ENCODE data around the gene RNASEH1.
"Not testable (repeated sequence)": the region's sequence is repeated elsewhere in the genome, so short reads cannot be mapped to it uniquely, and the experiment has no call there.

RNASEH1 gene

GRCh38 chr2:3517948-3518495 lies 40.1 kb downstream of the RNASEH1 start:
- DNase-seq: no peak

DNA sequence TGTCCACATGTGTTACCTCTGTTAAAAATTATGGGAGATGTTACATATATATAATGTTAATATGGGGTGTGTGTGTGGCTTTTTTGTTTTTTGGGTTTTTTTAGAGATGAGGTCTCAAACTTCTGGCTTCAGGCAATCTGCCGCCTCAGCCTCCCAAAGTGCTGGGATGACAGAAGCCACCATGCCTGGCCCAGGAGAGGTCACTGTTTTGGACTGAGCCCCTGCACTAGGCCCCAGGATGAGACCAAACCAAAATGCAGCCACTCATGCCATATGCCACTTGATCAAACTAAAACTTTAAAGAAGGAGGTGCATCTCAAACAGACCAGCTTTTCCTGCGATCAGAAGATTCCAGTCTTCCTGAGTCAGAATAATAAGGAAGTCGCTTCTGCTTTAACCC lies 41.3 kb downstream of the RNASEH1 start:
- DNase-seq: no peak

GRCh38 chr2:3515438-3515837 lies 42.7 kb downstream of the RNASEH1 start:
- not testable (repeated sequence) for DNase-seq

DNA sequence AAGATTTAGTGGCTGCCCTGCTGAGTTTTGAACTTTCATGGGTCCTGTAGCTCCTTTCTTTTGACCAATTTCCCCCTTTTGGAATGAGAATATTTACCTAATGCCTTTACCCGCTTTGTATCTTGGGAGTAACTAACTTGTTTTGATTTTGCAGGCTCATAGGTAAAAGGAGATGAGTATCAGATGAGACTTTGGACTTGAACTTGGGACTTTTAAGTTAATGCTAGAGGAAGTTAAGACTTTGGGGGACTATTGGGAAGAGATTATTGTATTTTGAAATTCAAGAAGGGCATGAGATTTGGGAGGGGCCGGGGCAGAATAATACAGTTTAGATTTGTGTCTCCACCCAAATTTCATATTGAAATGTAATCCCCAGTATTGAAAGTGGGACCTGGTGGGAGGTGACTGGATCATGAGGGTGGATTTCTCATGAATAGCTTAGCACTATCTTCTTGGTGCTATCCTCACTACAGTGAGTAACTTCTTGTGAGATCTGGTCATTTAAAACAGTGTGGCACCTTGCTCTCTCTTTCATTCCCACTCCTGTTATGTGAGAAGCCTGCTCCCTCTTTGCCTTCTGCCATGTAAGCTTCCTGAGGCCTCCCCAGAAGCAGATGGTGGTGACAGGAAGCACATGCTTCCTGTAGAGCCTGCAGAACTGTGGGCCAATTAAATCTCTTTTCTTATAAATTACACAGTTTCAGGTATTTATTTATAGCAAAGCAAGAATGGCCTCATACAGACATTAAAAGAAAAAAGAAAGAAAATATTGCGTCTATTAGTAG lies 44.9 kb downstream of the RNASEH1 start:
- DNase-seq: no peak

GRCh38 chr2:3512086-3512485 lies 46.0 kb downstream of the RNASEH1 start:
- DNase-seq: no peak

- no peak for DNase-seq
These were observed 52.4 kb downstream of the RNASEH1 start for GRCh38 chr2:3505771-3506170.

GRCh38 chr2:3504741-3505140 lies 53.4 kb downstream of the RNASEH1 start:
- DNase-seq: no peak

GRCh38 chr2:3503483-3503882 lies 54.6 kb downstream of the RNASEH1 start:
- no peak for DNase-seq

- no peak for DNase-seq
These were observed 55.1 kb downstream of the RNASEH1 start for GRCh38 chr2:3503046-3503445.

- DNase-seq: no peak
These were observed 57.7 kb downstream of the RNASEH1 start for GRCh38 chr2:3500326-3500899.

DNA sequence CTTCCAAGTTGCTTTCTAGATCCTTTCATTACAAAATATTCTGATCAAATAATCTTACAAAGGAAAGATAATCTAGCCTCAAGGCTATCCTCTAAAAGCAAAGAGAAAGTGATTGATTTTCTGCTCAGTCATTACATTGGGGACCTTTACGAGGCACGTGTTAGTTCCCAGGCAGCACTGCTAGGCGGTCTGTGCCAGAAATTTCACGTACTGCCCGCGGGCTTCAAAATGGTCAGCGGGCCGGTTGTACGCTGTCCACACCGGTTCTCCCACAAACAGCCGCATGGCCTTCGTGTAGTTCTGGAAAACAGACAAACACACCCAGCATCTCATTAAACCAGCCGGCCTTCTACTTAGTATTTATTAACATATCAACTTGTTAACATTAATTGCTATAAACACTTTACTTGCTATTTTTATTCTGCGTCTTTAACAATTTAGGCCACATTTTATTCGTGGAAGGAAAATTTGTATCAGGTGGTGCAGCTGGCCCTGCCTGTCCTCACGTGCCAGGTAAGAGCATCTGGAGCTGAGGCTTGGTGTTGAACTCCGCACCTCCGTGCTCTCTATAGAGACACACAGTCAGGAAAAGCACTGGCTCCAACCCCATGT lies 59.2 kb downstream of the RNASEH1 start:
- DNase-seq: no peak

DNA sequence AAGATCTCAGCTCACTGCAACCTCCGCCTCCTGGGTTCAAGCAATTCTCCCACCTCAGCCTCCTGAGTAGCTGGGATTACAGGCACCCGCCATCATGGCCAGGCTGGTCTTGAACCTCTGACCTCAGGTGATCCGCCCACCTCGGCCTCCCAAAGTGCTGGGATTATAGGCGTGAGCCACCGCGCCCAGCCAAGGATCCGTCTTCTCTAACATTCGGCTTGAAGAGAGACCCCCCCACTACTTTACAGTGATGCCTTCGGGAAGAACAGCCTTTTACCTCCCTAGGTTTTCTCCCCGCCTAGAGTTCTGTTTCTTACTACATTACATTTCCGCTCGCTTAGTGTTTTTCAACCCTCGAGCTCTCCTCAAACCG lies 61.4 kb downstream of the RNASEH1 start:
- not testable (repeated sequence) for DNase-seq

Data from DMS79 (cell line).